RKO (cell line): ENCODE results near the gene CSNK1G1.
A peak's percentile ranks its signal among the peaks of the same experiment; 100 is the strongest.
"Not testable (repeated sequence)": the region's sequence is repeated elsewhere in the genome, so short reads cannot be mapped to it uniquely, and the experiment has no call there.

Source experiments
- DNase-seq: peaks from one replicate; pipeline ENCODE4 v3.0.0-alpha.2; 2016; ENCODE audit warnings: low spot score

The CSNK1G1 gene

GRCh38 chr15:64287953-64288352 lies 68.0 kb downstream of the CSNK1G1 start:
- no peak for DNase-seq

- DNase-seq = no peak
Measured at GRCh38 chr15:64286473-64286872, 69.5 kb downstream of the CSNK1G1 start.

- no peak for DNase-seq
Measured at GRCh38 chr15:64285871-64286270, 70.1 kb downstream of the CSNK1G1 start.

- DNase-seq = no peak
Measured at GRCh38 chr15:64285150-64285549, 70.8 kb downstream of the CSNK1G1 start.

- DNase-seq = no peak
Measured at GRCh38 chr15:64284042-64284441, 71.9 kb downstream of the CSNK1G1 start.

GRCh38 chr15:64282701-64283100 lies 73.3 kb downstream of the CSNK1G1 start:
- no peak for DNase-seq

- no peak for DNase-seq
Measured at GRCh38 chr15:64279131-64279530, 76.8 kb downstream of the CSNK1G1 start.

GRCh38 chr15:64275934-64276333 lies 80.0 kb downstream of the CSNK1G1 start:
- DNase-seq = no peak

- no peak for DNase-seq
Measured at GRCh38 chr15:64274341-64274950, 81.5 kb downstream of the CSNK1G1 start.

GRCh38 chr15:64267331-64267973 lies 88.5 kb downstream of the CSNK1G1 start:
- no peak for DNase-seq

GRCh38 chr15:64265188-64265587 lies 90.8 kb downstream of the CSNK1G1 start:
- not testable (repeated sequence) for DNase-seq

GRCh38 chr15:64264502-64264901 lies 91.5 kb downstream of the CSNK1G1 start:
- DNase-seq = no peak

- DNase-seq = no peak
Measured at GRCh38 chr15:64263567-64263966, 92.4 kb downstream of the CSNK1G1 start.

GRCh38 chr15:64256051-64256450 lies 99.9 kb downstream of the CSNK1G1 start:
- no peak for DNase-seq

GRCh38 chr15:64251658-64252057 lies 104.3 kb downstream of the CSNK1G1 start:
- DNase-seq = no peak

GRCh38 chr15:64251121-64251520 lies 104.9 kb downstream of the CSNK1G1 start:
- no peak for DNase-seq

- no peak for DNase-seq
Measured at GRCh38 chr15:64249883-64250575, 105.9 kb downstream of the CSNK1G1 start.

- no peak for DNase-seq
Measured at GRCh38 chr15:64249406-64249805, 106.6 kb downstream of the CSNK1G1 start.

GRCh38 chr15:64247906-64248541 lies 107.9 kb downstream of the CSNK1G1 start:
- DNase-seq = peak; percentile 94

GRCh38 chr15:64247535-64247905 lies 108.5 kb downstream of the CSNK1G1 start:
- DNase-seq = no peak

- peak; percentile 98 for DNase-seq
Measured at GRCh38 chr15:64246364-64247189, 109.4 kb downstream of the CSNK1G1 start.

- DNase-seq = no peak
Measured at GRCh38 chr15:64245405-64245804, 110.6 kb downstream of the CSNK1G1 start.
